8988T (cell line): ENCODE measurements around the gene PARD3B.

Source experiments
- DNase-seq: peaks from one replicate; pipeline ENCODE4 v3.0.0; 2011

The PARD3B gene

DNA sequence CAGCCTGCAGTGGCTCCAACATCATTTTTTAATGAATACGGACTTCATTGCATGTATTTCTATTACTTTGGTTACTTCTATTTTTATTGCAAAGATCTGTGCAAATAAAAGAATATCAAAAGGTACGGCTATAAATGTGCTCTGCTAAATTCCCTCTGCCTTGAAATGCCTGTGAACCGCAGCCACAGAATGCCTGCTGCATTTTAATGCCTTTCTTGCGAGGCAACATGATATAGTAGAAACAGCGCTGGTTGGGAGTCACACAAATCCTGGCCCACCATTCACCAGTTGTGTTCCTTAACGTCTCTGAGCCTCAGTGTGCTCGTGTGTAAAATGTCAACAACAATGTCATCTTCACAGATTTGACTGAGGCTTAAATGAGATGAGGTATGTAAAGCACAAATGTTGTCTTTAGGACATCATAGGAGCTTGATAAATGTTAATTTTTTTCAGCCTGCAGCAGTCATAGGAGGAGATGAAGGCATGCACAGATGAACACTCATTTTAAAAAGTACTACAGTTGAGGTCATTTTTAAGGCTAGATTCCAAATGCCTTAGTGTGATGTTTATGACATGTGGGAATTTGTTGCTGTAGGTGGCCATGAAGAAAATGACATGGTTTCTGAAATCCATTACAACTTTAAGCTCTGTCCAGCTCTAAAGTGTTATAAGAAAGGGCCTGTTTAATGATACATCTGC lies 949.4 kb downstream of the PARD3B start:
- no peak for DNase-seq

DNA sequence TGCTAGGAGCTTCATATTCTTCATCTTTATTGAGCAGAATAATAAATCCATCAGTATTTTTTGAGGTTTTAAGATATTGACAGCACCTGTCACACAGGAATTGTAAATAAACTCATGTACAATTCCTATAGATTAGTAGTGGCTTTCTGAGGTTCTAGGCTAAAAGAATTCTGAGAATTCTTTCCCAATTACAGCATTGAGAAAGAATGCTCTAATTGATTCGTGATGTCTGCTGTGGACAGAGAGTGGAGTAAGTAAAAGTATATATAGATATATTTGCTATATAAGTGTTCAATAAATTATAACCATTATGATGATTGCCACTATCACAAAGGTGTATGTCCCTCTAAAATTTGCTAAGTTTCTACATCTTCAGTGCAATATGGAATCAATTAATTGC lies 950.5 kb downstream of the PARD3B start:
- no peak for DNase-seq

DNA sequence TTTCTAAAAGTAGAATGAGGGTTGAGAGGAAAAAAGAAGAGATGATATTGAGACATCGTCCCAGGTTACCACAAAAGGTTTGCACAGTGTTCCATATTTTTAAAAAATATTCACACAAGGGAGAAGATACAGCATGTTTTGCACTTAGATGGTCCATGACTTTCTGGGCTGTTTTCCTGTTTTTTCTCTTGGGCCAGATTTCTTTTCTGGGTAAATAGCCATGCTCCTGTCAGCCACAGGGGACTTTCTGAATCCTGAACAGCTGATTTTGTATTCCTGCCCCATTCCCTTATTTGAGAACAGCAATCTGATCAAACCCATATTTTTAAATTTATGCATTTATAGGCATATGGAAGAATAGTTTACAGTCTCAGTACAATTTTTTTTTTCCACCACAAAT lies 951.1 kb downstream of the PARD3B start:
- DNase-seq = no peak

DNA sequence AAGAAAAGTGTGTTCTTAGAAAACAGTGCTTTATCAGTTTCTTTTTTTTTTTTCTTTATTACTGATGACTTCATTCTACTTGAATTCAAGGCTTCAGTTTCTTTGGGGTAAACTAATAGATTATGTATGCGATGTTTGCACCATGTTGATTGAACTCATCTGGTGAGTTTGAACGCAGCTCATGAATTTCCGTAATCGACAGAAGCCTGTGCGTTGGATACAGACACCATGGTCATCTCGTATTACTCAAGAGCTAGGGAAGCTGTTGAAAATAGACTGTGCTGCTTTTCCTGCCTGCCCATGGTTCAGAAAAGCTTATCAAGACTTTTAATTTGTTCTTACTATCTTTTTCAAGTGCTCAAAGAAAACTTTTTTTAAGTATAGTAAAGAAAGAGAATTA lies 951.5 kb downstream of the PARD3B start:
- no peak for DNase-seq

DNA sequence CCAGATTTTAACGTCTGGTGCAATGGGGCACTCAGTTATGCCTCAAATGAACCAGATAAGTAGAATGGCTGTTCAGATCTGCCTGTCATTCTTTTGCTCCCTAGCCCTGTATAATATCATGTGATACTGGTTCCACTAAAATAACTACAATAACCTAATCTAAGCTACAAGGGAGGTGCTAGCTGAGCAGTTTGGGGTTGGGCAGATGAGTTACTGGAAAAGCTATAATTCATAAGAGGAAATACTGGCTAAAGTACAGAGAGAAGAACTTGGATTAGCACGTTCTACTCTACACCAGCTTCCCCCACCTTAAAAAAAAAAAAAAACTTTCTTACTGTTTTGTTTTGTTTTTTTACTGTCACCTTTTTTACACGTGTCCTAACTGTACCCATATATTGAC lies 953.7 kb downstream of the PARD3B start:
- no peak for DNase-seq

DNA sequence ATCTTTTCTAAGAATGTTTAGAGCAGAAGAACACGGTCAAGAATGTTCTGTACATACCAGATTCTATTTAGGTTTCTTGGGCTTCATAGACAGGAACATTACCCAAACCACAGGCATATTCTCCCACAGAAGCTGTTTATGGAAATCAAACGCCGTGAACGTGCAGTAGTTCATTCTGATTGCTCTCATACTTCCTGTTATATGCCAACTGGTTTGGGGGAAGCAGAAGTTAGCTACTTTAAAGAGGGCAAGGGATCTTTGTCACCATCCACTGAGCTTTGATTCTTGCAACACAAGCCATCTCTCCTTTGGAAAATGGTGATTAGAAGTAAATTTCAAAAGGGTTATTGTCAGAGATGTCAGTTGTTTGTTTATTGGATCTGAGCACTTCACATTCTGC lies 954.8 kb downstream of the PARD3B start:
- no peak for DNase-seq

DNA sequence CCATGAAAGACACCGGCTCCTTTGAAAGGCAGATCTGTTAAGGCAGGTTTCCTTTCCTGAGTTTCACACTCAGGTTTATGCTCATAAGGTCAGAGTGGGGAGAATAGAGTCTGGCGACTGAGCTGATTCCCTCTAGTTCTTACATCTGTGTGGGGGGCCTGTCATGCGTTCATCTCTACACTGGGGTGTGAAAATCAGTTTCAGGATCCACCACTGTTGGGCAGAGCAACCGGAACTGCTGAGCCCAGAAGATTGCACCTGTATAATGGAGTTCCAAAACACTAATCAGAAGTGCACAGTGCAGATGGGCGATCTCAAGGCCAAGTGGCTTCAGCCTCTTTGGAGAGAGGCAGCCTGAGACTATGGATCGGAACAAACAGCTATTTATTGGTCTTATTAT lies 955.7 kb downstream of the PARD3B start:
- no peak for DNase-seq

DNA sequence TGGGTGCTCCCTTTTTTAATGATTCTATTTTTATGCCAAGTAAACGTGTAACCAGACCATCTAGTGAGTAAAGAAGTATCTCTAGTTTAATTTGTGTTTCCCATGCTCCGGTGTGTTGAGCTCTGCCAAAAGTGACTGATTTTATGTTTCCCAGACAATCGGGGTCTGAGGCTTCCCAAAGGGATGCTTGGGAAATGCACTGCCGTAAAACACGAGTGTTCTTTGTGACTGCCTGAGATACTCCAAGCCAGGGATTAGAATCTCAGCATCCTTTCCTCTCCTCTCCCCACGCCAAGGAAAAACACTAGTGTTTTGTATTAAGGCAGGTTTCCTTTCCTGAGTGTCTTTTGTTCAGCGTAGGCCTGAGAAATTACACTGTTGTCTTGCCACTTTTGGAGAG lies 956.6 kb downstream of the PARD3B start:
- DNase-seq = no peak

DNA sequence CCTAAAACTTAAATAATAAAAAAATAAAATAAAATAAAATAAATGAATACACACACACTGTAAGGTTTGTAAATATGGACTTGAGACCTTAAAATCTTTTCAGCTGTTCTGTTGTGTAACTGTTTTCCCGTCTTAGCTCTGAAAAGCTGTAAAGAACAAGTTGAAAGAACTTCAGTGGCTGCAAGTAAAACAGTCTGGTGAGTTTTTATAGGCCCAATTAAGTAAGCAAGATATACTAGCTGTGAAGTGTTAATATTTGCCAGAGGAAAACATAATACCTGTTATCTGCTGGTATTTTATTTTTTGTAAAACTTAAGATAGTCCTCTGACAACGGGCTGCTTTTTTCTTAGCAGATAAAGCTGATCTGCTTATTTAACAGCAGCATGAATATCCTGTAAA lies 960.1 kb downstream of the PARD3B start:
- no peak for DNase-seq

DNA sequence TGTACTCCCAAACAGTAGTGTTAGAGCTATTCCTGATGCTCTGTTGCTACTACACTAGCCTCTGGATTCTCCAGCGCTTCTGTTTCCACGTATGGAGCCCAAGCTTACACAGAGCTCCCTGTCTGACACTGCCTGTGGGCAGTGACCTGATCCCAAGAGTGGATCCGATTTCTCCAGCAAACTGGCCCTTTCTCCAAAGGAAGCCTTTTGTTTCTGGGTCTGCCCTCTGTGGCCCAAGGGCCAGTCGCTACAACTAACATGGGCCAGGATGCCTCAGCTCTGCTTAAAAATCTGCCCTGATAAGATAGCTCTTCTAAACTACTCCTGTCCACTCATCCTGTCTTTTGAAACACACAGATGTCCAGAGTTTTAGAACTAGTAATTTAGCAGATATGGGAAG lies 964.4 kb downstream of the PARD3B start:
- DNase-seq = no peak

DNA sequence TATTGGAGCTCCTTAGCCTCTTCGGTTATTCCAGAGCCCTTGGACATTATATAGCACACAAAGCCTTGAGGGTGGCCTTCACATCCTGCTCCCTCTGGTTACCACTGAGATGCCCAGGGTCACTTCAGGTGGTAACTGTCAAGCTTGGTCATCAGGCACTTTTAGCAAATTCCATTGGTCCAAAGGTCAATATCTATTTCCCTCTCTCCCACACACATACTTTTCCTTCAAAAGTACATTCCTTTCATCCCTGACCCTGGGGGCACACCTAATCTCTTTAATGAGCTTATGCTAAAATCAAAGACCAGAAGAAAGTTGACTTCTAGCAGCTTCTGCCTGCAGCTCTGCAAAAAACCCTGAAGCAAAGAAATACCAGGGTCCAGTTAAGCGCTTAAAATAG lies 965.1 kb downstream of the PARD3B start:
- DNase-seq = no peak

DNA sequence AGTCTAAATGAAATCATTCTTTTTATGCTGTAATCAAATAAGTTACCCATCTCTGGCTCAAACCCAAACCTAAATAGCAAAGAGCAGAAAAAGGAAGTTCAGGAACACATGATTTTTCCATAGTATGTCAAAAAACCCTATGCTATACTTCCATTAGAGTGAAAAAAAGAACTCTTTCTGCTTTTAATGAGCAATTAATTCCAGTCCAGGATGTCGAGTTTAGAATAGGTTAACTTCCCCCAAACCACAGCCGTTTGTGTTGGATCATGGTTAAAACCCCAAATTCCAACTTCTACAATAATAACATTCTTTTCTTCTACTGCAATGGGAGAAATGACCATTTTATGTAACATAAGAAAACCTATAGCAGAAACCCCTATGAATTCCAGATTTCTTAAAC lies 965.9 kb downstream of the PARD3B start:
- DNase-seq = no peak

DNA sequence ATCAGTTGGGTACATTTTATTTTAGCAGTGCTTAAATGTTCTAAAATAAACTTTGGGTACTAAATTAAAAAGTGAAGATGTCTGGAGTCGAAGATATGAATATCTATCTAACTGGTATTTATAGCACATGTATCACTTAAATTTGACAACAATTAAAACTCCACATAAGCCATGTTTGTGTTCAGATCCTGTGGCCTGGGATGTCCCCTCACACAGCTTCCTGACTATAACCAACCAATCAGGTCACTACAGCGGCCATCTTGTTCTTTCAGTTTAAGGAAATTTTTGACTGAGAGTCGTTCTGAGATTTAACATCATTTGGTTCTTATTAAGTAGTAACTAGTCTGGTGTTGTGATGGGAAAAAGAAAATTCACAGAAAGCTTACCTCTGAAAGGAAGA lies 966.4 kb downstream of the PARD3B start:
- no peak for DNase-seq

DNA sequence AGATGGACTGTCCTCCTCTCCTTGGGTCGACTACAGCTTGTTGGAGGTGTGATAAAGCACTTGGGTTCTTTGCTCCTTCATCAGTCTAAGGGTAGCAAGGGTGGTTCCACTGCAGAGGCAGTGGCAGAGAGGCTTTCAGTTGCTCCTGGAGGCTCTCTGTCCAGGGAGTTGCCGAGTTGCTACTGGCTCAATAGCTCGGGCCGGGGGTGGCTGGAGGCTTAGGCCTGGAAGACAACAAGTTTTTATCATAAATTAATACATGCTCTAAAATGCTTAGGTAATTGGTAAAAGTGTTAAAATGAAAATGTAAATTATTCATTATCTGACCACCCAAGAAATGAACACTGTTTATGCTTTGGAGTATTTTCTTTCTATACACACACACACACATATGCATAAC lies 975.0 kb downstream of the PARD3B start:
- no peak for DNase-seq

DNA sequence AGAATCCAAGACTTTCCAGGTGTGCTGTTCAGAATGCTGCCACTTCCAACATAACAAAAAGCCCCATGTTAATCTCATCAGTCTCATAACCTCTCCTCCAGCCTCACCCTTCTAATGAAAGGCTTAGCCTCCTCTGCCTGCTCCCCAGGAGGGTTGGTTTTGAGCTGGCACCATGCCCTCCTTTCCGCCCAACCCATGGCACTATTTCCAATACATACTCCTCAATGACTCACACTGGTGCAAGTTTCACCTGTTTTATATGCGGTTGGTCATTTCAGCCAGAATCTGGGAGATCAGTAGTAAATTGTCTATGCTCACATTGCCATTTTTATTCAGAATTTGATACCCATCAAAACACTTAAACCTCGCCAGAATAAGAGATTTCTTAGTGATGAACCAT lies 979.4 kb downstream of the PARD3B start:
- DNase-seq = no peak

DNA sequence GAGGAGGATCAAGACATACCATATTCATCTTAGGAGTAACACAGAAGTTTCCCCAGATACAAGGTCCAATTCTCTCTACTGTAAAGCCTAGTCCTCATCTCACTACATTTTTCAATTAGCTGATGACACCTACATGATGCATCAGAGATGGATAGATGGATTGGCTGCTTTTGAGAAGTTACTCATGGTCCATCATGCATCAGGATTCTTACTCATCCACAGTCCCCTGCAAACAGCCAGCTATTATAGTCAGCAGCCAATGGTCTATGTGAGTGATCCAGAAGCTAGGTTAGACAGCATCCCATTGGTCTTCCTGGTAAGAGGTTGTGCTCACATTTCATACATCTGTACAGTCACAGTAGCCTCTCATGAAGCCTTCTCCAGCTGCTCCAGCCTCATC lies 982.5 kb downstream of the PARD3B start:
- DNase-seq = no peak

DNA sequence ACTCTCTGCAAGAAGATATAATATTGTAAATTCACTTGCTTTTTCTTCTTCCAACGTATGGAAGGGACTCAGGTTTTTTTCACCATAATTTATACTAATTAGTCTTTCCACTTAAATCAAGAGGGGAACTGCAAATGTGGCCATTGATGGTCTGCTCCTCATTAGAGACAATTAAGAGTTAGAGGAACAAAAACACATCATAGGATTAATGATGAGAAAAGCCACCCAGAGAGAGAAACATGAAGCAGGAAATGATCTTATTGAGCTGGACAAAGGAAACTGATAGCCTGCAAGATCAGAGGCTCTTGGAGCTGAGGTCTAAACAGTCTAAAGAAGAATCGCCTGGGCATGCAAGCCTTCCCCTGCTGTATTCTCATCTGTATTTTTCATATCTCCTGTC lies 985.8 kb downstream of the PARD3B start:
- no peak for DNase-seq

DNA sequence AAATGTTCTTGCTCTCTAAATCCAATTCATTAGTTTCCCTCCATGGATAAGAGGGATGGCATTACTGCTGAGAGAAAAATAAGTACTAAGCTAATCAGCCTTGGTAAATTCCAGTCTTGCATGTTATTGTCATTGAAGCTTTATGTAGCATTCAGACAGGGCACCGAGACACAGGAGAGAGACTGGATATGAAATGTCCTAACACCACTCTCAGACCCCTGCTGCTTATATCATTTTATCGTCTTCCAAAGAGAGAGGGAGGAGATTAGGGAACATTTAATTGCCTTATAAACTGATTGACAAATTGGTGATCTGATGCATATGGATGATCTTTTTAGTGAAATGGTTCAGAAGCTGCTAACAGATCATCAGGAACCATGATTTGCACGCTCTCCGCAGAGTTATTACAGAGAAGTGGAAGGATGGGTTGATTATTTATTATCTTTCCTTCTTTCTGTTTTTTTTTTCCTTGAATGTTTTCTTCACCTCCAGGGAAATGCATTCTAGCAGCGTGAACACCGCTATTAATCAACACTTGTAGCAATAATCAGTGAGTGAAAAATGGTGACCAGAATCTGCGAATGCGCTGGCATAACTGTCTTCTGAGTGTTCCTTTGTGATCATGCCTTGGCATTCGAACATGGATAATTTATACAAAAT lies 986.3 kb downstream of the PARD3B start:
- DNase-seq = no peak

DNA sequence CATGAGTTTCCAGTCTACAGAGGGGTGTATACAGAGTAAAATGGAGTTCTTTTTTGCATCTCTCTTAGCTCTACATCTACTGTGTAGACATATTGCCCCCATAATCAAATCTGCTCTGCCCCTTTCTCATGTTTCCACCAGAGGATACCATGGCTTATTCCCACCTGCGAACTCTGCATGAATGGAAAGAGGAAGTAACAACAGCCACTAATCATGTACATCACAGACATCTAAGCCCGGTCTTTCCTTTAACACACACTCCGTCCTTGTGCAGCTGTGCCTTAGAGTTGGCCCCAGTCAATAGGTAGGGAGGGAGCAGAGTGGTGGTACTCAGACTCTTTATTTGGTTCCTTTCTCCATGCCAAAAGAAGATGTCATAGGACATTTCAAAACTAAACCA lies 989.7 kb downstream of the PARD3B start:
- no peak for DNase-seq

DNA sequence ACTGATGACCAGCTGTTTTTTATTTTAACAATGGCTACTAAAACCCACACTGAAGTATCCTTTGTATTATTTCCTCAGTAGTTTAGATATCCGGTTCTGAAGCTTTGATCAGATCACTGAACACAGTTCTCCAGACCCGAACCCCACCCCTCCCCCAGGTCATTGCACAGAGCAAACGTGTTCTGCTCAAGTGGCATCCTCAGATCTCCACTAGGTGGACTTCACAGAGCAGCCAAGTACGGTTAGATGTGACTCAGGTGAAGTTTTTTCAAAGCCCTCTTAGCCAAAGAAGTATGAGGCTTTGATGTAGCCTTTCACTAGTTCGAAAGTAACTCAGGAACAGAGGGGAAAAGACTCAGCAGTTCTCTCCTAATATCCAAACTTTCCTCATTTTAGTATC lies 994.3 kb downstream of the PARD3B start:
- no peak for DNase-seq

DNA sequence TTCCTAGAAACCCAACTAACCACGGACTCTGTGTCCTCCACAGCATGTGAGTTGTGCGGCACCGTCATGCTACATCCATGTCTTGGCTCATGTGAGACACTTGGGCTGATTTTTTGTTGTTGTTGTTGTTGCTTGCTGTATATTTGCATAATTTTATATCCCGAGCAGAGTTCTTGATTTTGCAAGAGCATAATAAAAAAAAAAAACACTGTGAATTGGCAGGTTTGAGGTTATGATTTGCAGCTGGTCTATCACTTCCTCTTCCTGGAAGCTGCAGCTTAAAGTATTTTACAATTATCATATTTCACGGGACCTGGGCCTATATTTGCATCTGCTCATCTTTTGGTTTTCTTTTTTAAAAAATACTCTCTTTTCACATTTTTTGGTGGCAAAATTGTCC lies 994.8 kb downstream of the PARD3B start:
- DNase-seq = no peak

DNA sequence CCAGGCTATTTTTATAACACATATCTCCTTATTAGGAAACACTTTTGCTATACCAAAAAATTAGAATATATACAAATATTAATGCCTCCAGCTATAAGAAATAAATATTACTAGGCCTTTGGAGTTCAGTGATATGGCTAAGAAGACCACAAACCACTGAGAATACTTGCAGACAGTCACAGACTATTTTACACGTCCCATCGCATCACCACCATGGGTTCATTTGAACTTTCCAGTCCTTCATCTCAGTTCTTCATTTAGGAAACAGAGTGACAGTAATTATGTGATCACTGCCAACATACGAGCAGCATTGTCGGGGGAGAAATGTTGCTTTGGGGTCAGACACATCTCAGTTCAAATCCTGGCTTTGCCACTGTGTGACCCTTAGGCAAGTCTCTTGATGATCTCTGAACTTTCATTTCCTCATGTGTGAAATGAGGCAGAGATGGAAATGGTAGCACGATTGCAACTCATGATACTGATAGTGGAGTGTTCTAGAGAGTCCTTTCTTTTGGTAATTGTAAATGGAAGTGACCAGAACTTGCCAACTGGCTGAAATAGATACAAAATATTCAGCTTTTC lies 998.1 kb downstream of the PARD3B start:
- no peak for DNase-seq

DNA sequence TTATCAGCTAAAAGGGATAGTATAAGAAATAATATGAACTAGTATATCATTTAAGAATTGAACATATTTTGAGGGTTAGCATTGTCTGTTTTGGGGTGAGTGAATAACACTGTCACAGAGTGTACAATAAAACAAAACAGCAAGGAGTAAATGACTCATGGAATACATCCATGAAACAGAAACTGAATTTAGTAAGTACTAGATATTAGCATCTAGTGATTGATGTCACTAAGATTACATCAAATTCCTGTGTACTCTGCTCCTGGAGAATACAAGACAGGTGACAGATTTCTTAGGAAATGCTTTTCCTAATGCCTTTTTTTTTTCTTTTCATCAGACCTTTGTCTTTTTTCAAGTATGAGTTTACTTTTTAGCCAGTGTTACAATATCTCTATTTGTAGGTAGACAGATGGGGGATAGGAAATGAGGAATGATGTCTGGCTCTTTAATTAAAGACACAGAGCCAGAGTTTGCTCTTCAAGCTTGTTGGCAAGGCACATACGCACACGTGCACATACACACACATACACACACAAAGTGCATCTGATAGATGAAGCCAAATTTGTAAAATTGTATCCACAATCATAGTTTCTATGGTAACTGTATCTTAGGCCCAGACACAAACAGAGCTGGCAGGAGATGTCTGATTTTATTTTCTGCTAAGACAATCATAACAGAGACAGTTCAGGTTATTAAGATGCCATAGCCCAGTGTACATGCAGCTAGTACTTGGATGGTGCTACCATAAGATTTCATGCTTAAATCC lies 998.8 kb downstream of the PARD3B start:
- DNase-seq = no peak
